HG03175 (cell line): Measurements from ENCODE around the gene FJX1.
"Not testable (repeated sequence)": the region's sequence is repeated elsewhere in the genome, so short reads cannot be mapped to it uniquely, and the experiment has no call there.

ENCODE experiments used
- ATAC-seq: cut with Tn5 transposase; IDR thresholded peaks from one replicate; pipeline ENCODE4 v1.9.1; 2021; ENCODE audit warnings: mild to moderate bottlenecking, moderate library complexity; ENCODE audit not compliant: unreplicated experiment

Gene FJX1

GRCh38 chr11:35663408-35663702, 45.1 kb downstream of the FJX1 start:
- no peak for ATAC-seq

- no peak for ATAC-seq
Measured at GRCh38 chr11:35664977-35665441, 46.7 kb downstream of the FJX1 start.

- ATAC-seq = no peak
Measured at GRCh38 chr11:35667257-35667656, 49.0 kb downstream of the FJX1 start.

GRCh38 chr11:35668350-35668749, 50.1 kb downstream of the FJX1 start:
- not testable (repeated sequence) for ATAC-seq
